ENCODE results near the gene WNK4.

WNK4 gene

GRCh38 chr17:42773290-42774035 is 6.9 kb upstream of the WNK4 start, which contains the start of gene VPS25:
Gene VPS25, plus strand, starts transcription at chr17:42773449. Its CDS starts 27 bp downstream, at chr17:42773476.
- DNase-seq = peak; percentile 89

GRCh38 chr17:42774066-42774745 is 6.2 kb upstream of the WNK4 start:
- no peak for DNase-seq

- no peak for DNase-seq
Observed at GRCh38 chr17:42775534-42776098, 4.8 kb upstream of the WNK4 start.

- no peak for DNase-seq
Observed at GRCh38 chr17:42778570-42778969, 1.8 kb upstream of the WNK4 start.

- no peak for DNase-seq
Observed at GRCh38 chr17:42779304-42779935, 990 bp upstream of the WNK4 start.

GRCh38 chr17:42780851-42781638 is 635 bp downstream of the WNK4 start:
- DNase-seq = no peak

GRCh38 chr17:42781639-42782165 is 1.3 kb downstream of the WNK4 start:
- no peak for DNase-seq

- DNase-seq = peak; percentile 66
Observed at GRCh38 chr17:42782166-42783061, 2.0 kb downstream of the WNK4 start.

- no peak for DNase-seq
Observed at GRCh38 chr17:42783062-42783790, 2.8 kb downstream of the WNK4 start.

- no peak for DNase-seq
Observed at GRCh38 chr17:42783791-42784138, 3.4 kb downstream of the WNK4 start.

GRCh38 chr17:42784409-42784808 is 4.0 kb downstream of the WNK4 start:
- DNase-seq = no peak

- no peak for DNase-seq
Observed at GRCh38 chr17:42784811-42785592, 4.6 kb downstream of the WNK4 start.

- no peak for DNase-seq
Observed at GRCh38 chr17:42787266-42787665, 6.9 kb downstream of the WNK4 start.

GRCh38 chr17:42791948-42792347 is 11.5 kb downstream of the WNK4 start:
- no peak for DNase-seq

- DNase-seq = no peak
Observed at GRCh38 chr17:42792545-42792944, 12.1 kb downstream of the WNK4 start.

GRCh38 chr17:42795061-42795460 is 14.7 kb downstream of the WNK4 start:
- DNase-seq = no peak

- DNase-seq = no peak
Observed at GRCh38 chr17:42795465-42795864, 15.1 kb downstream of the WNK4 start.

GRCh38 chr17:42796066-42796758 is 15.8 kb downstream of the WNK4 start:
- no peak for DNase-seq

Measured in femur (tissue), 1 donor.